Motor neuron (in vitro differentiated cells): ENCODE data around the gene JMJD4. TPM values are rescaled to one million over a fixed set of nuclear protein-coding genes. Genes with fewer than 3 reads are reported as not detected.
A peak's percentile ranks its signal among the peaks of the same experiment; 100 is the strongest.

ENCODE experiments used
- ATAC-seq, 8 experiments: fragments of 200-7000 bp; cut with Tn5 transposase; replicated peaks in 6 of 8; 2 replicates each; pipeline ENCODE4 v1.8.0; 2021; ENCODE audit warnings: mild to moderate bottlenecking in 8 of 8, moderate library complexity in 8 of 8
- H3K27ac ChIP-seq, 2 donors: fragments of 250-450 bp; sonication (Bioruptor Pico); 2 replicates each; pipeline ENCODE4 v1.9.0; 2021; ENCODE audit warnings: antibody characterized with exemption in 2 of 2, mild to moderate bottlenecking in 2 of 2, moderate library complexity in 1 of 2
- H3K4me1 ChIP-seq, 2 donors: fragments of 250-450 bp; sonication (Bioruptor Pico); replicated peaks in 1 of 2; 2 replicates each; pipeline ENCODE4 v1.6.1; 2021; ENCODE audit warnings: antibody characterized with exemption in 2 of 2, mild to moderate bottlenecking in 2 of 2, moderate library complexity in 1 of 2
- H3K4me3 ChIP-seq, 5 donors: fragments of 250-450 bp; sonication (Bioruptor Pico); 2 replicates each; pipeline ENCODE4 v1.9.0; 2021; ENCODE audit warnings: antibody characterized with exemption in 5 of 5, mild to moderate bottlenecking in 5 of 5, moderate library complexity in 4 of 5
- WGBS, 10 experiments: fragments of 450-650 bp; shearing (Covaris generic); methylation state at CpG; one replicate each; pipeline ENCODE4 v1.0.0; 2022; 5-methylcytosine and 5-hydroxymethylcytosine counted together
- in situ Hi-C, 9 experiments: fragments of 400-800 bp; cut with MboI; loops; one replicate each; pipeline ENCODE4 v1.15.0; 2021; ENCODE audit warnings: low sequenced_read_pairs in 9 of 9, low pct_unique_long_range_greater_than_20kb in 2 of 9; ENCODE audit not compliant: unreplicated experiment in 9 of 9
- total RNA-seq, 8 experiments: library from RNA; unstranded; fragments of 300-600 nt; gene quantifications; 2 replicates each; pipeline versions ENCODE4 v1.2.3 to v1.2.4, GENCODE V29; 2022

JMJD4 gene
- total RNA-seq, 8 experiments from 2014 or later, result 16.8 to 27.5 (median 21.1) TPM

DNA sequence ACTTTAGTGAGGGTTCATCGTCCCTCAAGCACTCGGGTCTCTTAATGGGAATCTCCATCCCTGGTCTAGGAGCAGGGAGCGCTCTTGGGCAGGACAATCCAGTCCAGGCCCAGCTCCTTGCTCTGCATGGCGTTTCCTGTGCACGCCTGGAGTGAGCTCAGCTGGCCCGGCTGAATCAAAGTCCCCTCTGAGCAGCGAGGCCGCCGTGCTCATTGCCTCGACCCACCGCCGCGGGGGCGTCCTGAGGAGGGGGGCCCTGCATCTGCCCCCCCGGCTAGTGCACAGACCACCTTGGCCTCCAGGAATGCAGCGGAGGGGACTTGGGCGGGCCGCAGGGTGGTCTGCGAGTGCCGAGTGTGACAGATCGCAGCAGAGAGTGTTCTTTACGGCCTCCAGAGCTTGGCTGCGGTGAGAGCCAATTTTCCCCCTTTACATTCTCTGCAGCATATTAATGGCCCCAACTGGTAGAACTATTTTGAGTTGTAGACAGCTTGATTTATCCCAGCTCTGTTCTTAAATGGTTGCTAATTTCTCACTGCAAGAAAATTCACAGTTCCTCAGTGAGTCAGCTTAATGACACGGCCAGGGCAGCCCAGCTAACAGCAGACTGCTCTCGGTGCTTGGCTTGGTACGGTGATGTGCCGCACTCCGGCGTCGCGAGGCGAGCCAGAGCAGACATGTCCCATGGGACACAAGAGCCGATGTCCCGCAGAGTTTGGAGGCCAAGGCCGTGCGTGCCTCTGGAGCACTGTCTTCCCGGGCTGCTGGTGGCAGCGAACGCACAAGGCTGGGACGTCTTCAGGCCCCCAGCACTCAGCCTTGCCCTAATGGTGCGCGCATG lies 39.9 kb upstream of the JMJD4 start:
- peak in 7 of 8 experiments; percentile 27 to 85 (median 49) for ATAC-seq
- Histone ChIP-seq H3K27ac (no peak overlapping the region), H3K4me1 (peaks cover 0 to 7% of the 10 kb centered on the region in 2 donors), H3K4me3 (no peak overlapping the region)
- 32 to 94% (median 84%) methylated on average over 1 to 34 of the region's 42 CpGs; no CpG with 5 or more reads in 3 of the 10 experiments for WGBS, 10 experiments
- in situ Hi-C loops, result loop anchor here in 7 of 9 experiments (25.0 kb wide), 2 partner anchors 162 to 187 kb away; partner anchors contain the start of gene WNT9A (in 6 of the 7)

DNA sequence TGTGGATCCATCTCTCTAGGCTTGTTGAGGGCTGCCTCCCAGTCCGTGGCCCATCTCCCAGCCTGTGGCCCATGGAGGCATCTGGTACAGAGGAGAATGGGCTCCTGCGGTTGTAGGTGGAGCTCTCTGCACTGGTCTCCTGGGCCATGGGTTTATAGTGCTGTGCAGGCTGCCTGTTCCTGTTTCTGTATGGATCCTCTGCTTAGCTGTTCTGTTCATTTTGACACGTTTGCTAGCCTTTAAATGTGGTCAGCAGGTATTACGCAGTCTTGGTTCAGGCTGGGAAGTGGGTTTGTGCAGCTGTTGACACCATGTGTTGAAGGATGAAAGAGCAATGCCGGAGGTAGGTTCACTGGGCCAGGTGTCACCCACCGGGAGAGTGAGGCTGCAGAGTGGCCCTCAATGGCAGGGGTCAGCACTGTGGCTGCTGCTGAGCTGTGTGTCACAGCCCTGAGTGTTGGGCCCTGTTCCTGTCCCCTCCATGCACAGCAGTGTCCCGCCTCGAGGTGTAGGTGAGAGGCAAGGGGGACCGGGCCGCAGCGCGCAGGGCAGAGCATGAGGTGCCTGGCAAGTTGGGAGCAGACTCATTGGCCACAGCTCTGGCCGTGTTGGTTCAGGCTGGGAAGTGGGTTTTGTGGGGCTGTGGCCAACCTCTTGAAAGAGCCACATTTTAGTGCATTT lies 39.1 kb upstream of the JMJD4 start:
- ATAC-seq, result no peak
- WGBS, 10 experiments, result 60 to 100% (median 87%) methylated on average over 1 to 13 of the region's 13 CpGs; no CpG with 5 or more reads in 3 of the 10 experiments
- in situ Hi-C loops, result loop anchor here in 2 of 9 experiments (25.0 kb wide), 1 partner anchor 163 kb away; the partner anchor contains the start of gene WNT9A (in 2 of the 2)
- peaks cover 0 to 7% of the 10 kb centered on the region in 2 donors for H3K4me1 ChIP-seq
- no peak overlapping the region for H3K27ac ChIP-seq
- H3K4me3 ChIP-seq, result no peak overlapping the region

DNA sequence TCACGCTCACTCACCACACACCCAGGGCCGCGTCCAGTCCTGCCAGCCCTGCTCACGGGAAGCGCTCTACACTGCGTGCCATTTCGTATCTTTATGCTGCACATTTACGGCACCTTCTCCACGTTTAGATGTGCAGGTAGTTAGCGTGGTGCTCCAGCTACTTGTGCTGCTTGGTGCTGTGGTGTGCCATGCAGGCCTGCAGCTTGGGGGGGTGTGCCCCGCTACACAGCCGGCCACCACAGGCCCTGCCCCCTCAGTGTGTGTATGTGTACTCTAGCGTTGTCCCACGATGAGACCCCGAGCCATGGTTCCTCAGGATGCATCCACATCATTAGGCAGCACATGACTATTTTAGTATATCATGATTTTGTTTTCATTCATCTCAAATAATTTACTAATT lies 38.5 kb upstream of the JMJD4 start:
- Histone ChIP-seq H3K27ac (no peak overlapping the region), H3K4me3 (no peak overlapping the region), H3K4me1 (peaks cover 0 to 7% of the 10 kb centered on the region in 2 donors)
- in situ Hi-C loops, result loop anchor here in 2 of 9 experiments (25.0 kb wide), 1 partner anchor 164 kb away; the partner anchor contains the start of gene WNT9A (in 2 of the 2)
- ATAC-seq, result no peak
- WGBS, 10 experiments, result 82 to 100% (median 96%) methylated on average over 3 to 13 of the region's 15 CpGs

DNA sequence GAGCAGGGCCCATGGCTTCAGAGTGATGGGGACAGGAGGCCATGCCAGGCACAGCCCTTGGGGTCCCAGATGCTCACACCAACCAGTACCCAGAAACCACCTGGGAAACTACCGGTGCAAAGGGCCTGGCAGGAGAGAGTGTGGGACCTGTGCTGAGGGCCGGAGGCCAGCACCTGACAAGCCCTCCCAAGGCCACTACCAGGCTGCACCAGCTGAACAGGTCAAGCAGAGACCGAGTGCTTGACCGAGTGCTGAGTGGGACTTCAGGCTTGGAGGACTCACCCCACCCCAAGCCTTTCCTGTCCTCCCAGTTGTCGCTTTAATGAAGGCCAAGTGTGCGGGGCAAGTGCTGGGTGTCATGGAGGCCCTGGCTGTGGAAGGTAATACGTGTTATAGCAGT lies 36.7 kb upstream of the JMJD4 start:
- Histone ChIP-seq H3K4me3 (no peak overlapping the region), H3K4me1 (peaks cover 0 to 4% of the 10 kb centered on the region in 2 donors), H3K27ac (no peak overlapping the region)
- no peak for ATAC-seq
- in situ Hi-C loops, result loop anchor here in 2 of 9 experiments (25.0 kb wide), 1 partner anchor 166 kb away; the partner anchor contains the start of gene WNT9A (in 2 of the 2)
- 90 to 100% (median 97%) methylated on average over 1 to 5 of the region's 7 CpGs; no CpG with 5 or more reads in 4 of the 10 experiments for WGBS, 10 experiments

DNA sequence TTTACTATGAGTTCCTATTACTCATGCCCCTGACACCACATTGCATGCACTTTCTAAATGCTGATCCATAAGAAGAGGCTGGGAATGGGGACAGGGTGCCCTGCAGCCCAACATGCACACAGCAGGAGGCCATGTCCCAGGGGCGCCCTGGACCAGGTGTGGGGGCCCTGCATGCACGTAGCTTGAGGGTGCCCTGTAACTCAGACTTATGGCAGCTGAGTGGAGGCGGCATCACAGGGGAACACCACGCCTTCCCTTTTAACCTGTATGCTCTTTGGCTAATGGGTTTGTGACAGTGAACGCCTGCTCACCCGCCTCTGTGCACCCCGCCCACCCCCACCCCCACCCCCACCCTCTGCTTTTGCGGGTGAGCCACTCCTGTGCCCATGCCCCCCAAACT lies 36.2 kb upstream of the JMJD4 start:
- Histone ChIP-seq H3K27ac (no peak overlapping the region), H3K4me1 (peaks cover 0 to 4% of the 10 kb centered on the region in 2 donors), H3K4me3 (no peak overlapping the region)
- WGBS, 10 experiments, result 93% methylated on average over 4 of the region's 8 CpGs; no CpG with 5 or more reads in 9 of the 10 experiments
- in situ Hi-C loops, result loop anchor here in 2 of 9 experiments (25.0 kb wide), 1 partner anchor 166 kb away; the partner anchor contains the start of gene WNT9A (in 2 of the 2)
- no peak for ATAC-seq

DNA sequence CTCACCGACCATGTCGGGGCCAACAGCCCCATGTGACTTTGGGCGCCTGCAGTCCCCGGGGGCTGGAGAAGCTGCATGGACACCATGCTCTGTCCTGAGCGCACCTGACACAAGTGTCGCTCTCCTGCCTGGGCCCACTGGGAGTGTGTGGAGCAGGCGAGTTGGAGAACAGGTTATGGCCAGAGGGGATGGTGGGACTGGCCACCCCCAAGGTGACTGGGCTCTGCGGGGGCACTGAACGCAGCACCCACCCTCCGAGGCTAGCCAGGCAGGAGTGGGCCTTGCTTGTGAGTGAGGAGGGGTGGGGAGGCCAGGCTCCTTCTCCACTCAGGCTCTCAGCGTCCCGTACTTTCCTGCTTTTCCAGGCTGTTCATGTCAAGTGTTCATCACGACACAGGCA lies 35.7 kb upstream of the JMJD4 start:
- ATAC-seq, result no peak
- H3K27ac ChIP-seq, result no peak overlapping the region
- in situ Hi-C loops, result loop anchor here in 2 of 9 experiments (25.0 kb wide), 1 partner anchor 166 kb away; the partner anchor contains the start of gene WNT9A (in 2 of the 2)
- WGBS, 10 experiments, result 92 to 100% (median 98%) methylated on average over 1 to 12 of the region's 13 CpGs; no CpG with 5 or more reads in 4 of the 10 experiments
- H3K4me3 ChIP-seq, result no peak overlapping the region
- peaks cover 0 to 4% of the 10 kb centered on the region in 2 donors for H3K4me1 ChIP-seq

DNA sequence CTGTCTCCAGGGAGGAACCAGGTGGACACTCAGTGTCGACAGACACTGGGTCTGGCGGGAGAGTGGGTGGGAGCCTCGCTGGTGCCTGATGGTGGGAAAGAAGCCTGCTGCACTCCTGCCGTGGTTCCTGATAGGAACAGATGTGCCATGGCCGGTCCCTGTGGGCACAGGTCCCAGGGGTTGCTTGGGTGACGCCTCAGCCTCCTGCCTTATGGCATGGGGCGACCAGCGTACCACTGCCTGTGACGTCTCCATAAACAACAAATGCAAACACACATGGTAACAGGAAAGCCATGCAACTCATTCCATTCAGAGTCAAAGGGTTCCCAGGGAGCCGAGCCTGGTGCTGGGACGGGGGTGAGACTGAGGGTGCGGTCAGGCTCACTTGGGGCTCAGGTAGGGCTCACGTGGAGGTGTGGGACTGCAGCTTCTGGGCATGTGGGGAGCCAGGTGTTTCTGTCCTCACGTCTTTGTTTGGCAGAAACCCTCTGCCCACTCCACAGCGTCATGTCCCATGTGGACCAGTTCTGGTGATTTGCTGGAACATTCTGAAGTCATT lies 34.9 kb upstream of the JMJD4 start:
- in situ Hi-C loops, result loop anchor here in 4 of 9 experiments (10.0 to 25.0 kb wide), 3 partner anchors 167 to 185 kb away; partner anchors contain the start of gene WNT9A (in 3 of the 4)
- peak in 1 of 8 experiments; percentile 83 for ATAC-seq
- H3K4me1 ChIP-seq, result no peaks in the 10 kb centered on the region
- WGBS, 10 experiments, result 80 to 100% (median 95%) methylated on average over 1 to 11 of the region's 15 CpGs; no CpG with 5 or more reads in 2 of the 10 experiments
- no peak overlapping the region for H3K4me3 ChIP-seq
- H3K27ac ChIP-seq, result no peak overlapping the region

DNA sequence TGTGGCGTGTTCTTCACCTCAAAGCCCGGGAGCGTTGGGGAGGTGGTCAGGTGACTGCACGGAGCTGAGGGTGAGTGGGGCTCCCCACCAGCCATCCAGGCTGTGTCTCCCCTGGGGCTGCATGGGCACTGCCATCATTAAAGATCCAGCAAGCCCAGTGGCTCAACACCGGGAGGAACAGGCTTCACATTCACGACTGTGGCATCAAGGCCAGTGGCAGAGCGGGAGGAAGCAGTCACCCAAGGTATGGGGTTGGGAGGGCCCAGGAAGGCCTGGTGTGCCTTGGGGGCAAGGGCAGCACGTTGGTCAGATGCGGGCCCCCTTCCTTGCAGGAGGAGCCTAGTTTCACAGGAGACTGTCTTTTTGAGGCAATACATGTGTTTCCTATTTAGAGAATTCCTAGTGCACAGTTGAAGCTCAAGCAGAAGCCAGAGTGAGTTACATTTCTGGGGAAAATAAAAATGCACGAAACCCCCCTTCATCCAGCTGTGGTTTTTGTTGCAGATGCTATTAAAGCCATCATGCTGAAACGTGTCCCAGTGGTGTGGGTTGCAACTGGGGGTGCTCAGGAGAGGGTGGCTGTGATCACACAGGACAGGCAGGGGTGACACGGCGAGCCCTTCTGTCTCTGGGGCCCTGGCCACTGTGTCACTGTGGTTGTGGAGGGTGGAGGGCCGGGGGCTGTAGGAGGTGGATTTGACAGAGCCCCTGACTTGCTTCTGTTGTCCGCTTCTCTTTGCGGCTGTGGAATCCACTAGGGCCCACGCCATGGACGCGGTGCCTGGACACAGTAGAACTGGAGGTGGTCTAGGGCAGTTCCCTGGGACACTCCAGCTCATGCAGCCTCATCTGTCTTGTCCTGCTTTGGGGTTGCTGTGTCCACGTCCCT lies 34.2 kb upstream of the JMJD4 start:
- no peak for ATAC-seq
- in situ Hi-C loops, result loop anchor here in 4 of 9 experiments (10.0 to 25.0 kb wide), 3 partner anchors 168 to 186 kb away; partner anchors contain the start of gene WNT9A (in 3 of the 4)
- Histone ChIP-seq H3K4me1 (no peaks in the 10 kb centered on the region), H3K4me3 (no peak overlapping the region), H3K27ac (no peak overlapping the region)
- 75 to 100% (median 89%) methylated on average over 1 to 17 of the region's 20 CpGs; no CpG with 5 or more reads in 4 of the 10 experiments for WGBS, 10 experiments

DNA sequence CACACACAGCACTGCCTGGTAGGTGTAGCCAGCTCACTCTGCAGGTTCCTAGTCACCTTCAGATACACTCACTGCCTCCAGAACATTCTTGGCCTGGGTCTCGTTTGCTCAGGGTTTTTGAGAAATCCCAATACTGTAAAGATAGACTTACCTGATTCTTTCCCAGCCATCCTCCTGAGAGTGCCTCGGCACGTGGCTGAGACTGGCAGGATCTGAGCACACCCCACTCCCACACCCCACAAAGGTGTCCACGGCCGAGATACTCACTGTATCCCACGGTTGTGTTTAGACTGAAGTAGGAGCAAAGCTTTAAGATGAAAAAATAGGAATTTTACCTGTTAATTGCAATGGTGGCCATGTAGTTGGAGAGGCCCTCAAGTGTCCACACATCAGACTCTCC lies 33.5 kb upstream of the JMJD4 start:
- Histone ChIP-seq H3K27ac (no peak overlapping the region), H3K4me3 (no peak overlapping the region), H3K4me1 (no peaks in the 10 kb centered on the region)
- no peak for ATAC-seq
- WGBS, 10 experiments, result 80 to 100% (median 98%) methylated on average over 1 to 6 of the region's 6 CpGs; no CpG with 5 or more reads in 3 of the 10 experiments
- in situ Hi-C loops, result loop anchor here in 4 of 9 experiments (10.0 to 25.0 kb wide), 3 partner anchors 169 to 186 kb away; partner anchors contain the start of gene WNT9A (in 3 of the 4)

DNA sequence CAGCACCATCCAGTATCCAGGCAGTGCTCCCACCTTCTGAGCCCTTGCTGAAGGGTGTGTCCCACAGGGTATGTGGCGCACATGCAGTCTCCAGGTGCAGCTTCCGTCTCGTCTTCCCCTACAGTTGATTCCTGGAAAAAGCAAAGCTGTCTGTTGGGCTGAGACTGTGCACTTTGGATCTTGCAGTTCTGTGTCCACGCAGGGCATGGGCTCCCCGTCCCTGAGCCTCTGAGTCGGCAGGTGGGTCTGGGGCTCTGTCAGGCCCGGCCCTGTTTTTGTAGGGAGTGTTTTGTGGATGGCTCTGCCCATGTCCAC lies 33.0 kb upstream of the JMJD4 start:
- Histone ChIP-seq H3K4me3 (no peak overlapping the region), H3K4me1 (no peaks in the 10 kb centered on the region), H3K27ac (no peak overlapping the region)
- WGBS, 10 experiments, result 80 to 100% (median 98%) methylated on average over 1 to 7 of the region's 7 CpGs; no CpG with 5 or more reads in 3 of the 10 experiments
- no peak for ATAC-seq
- in situ Hi-C loops, result loop anchor here in 4 of 9 experiments (10.0 to 25.0 kb wide), 3 partner anchors 169 to 187 kb away; partner anchors contain the start of gene WNT9A (in 3 of the 4)

DNA sequence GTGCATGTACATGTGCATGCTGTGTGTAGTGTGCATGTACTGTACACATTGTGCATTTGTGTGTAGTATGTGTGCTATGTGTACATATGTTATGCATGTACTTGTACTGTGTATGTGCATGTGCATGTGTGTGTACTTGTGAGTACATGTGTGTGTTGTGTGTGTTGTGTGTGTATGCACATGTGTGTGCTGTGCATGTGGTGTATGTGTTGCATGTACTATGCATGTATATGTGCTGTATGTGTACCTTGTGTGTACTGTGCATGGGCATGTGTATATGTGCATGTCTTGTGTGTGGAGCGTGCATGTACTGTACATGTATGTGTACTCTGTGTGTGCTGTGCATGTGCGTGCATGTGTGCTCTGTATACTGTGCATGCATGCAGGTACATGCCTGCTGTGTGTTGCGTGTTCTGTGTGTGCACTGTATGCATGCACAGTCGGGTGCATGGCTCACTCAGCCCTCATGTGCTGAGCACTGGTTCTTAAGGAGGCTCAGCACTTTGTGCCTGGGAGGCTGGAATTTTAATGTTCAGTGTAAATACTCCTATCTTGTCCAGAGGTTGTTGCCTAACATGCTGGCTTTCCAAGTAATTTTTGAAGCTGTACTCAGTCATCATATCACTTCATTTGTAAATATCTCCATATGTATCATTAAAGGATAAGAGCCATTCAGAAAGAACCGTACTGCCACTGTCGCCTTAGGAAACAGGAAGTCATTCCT lies 32.5 kb upstream of the JMJD4 start:
- Histone ChIP-seq H3K4me3 (no peak overlapping the region), H3K27ac (no peak overlapping the region), H3K4me1 (peaks cover 3% of the 10 kb centered on the region in 2 donors)
- in situ Hi-C loops, result loop anchor here in 4 of 9 experiments (10.0 to 25.0 kb wide), 3 partner anchors 170 to 187 kb away; partner anchors contain the start of gene WNT9A (in 3 of the 4)
- WGBS, 10 experiments, result 29 to 100% (median 95%) methylated on average over 2 to 6 of the region's 6 CpGs; no CpG with 5 or more reads in 3 of the 10 experiments
- no peak for ATAC-seq
